K562 (cell line): ENCODE data around the gene SH3BP2. TPM values are rescaled to one million over a fixed set of nuclear protein-coding genes. Genes with fewer than 3 reads are reported as not detected.

Experiments used
- ATAC-seq: fragments of 200-7000 bp; cut with Tn5 transposase; 3 replicates; pipeline ENCODE4 v1.9.1; 2020; ENCODE audit warnings: moderate library complexity
- BruUV-seq: library from RNA; stranded (reverse); fragments of 400-500 nt; replicated peaks from 2 replicates; lab custom pipeline; 2021; lab: Mats Ljungman, UMichigan
- CTCF ChIA-PET: fragments of 300-600 bp; formaldehyde crosslinking; extraction: SDS; loops from one replicate; lab custom pipeline; 2021; ENCODE audit warnings: low intra/inter-chr PET ratio; lab: Yijun Ruan, JAX
- POLR2A ChIA-PET: fragments of 300-600, 350-650 bp; sonication (Branson Sonifier 250); formaldehyde crosslinking; extraction: SDS; loops from one replicate; lab custom pipeline; 2021; ENCODE audit warnings: antibody characterized with exemption, inconsistent platforms; lab: Yijun Ruan, JAX
- DNase-seq, 4 experiments: peaks; one replicate each; pipeline versions ENCODE4 v3.0.0 to v3.0.0-alpha.2; 2011 to 2018; ENCODE audit warnings: low spot score in 3 of 4, mixed read lengths in 3 of 4; ENCODE audit errors: extremely low read depth in 1 of 4
- FAIRE-seq: peaks from 2 replicates; lab custom pipeline; 2011; peaks lifted over from hg19 to GRCh38; lab: Jason Lieb, UNC
- H2AFZ ChIP-seq: 2 replicates; pipeline ENCODE4 v1.6.0; 2011; ENCODE audit warnings: low read depth, low read length, control low read depth, inconsistent platforms
- H3K27ac ChIP-seq: fragments of 200-600 bp; 3 replicates; pipeline ENCODE4 v1.8.0; 2011; ENCODE audit warnings: low read depth, mild to moderate bottlenecking, control low read depth, inconsistent platforms, low read length, moderate library complexity, mixed read lengths; ENCODE audit errors: extremely low read depth
- H3K27me3 ChIP-seq, 2 experiments: fragments of 300-600 bp in 1 of 2; 2 replicates in 1 of 2; 3 replicates in 1 of 2; pipeline versions ENCODE4 v1.6.0 to v1.8.0; 2011; ENCODE audit warnings: inconsistent platforms in 2 of 2, low read length in 2 of 2, mild to moderate bottlenecking in 1 of 2, mixed read lengths in 1 of 2, moderate library complexity in 1 of 2; ENCODE audit not compliant: control insufficient read depth in 2 of 2, insufficient read depth in 2 of 2
- H3K36me3 ChIP-seq: fragments of 300-600 bp; 3 replicates; pipeline ENCODE4 v1.8.0; 2011; ENCODE audit warnings: mild to moderate bottlenecking, low read length, inconsistent platforms; ENCODE audit not compliant: control insufficient read depth, insufficient read depth
- H3K4me1 ChIP-seq, 2 experiments: fragments of 200-600 bp in 1 of 2; replicated peaks in 1 of 2; 2 replicates in 1 of 2; 3 replicates in 1 of 2; pipeline versions ENCODE4 v1.5.1 to v1.8.0; 2011; ENCODE audit warnings: inconsistent platforms in 2 of 2, low read length in 2 of 2, mild to moderate bottlenecking in 1 of 2, mixed read lengths in 1 of 2, moderate library complexity in 1 of 2; ENCODE audit not compliant: control insufficient read depth in 2 of 2, insufficient read depth in 2 of 2
- H3K4me2 ChIP-seq: 2 replicates; pipeline ENCODE4 v1.6.1; 2011; ENCODE audit warnings: low read length, control low read depth, inconsistent platforms, mixed read lengths; ENCODE audit not compliant: insufficient read depth
- H3K4me3 ChIP-seq: fragments of 200-600 bp; sonication (generic), shearing (Covaris generic); 2 replicates; pipeline ENCODE4 v1.5.1; 2016; ENCODE audit warnings: control low read depth, inconsistent platforms
- H3K79me2 ChIP-seq: fragments of 200-600 bp; 3 replicates; pipeline ENCODE4 v1.8.0; 2011; ENCODE audit warnings: low read length, inconsistent platforms; ENCODE audit not compliant: control insufficient read depth, insufficient read depth
- H3K9ac ChIP-seq, 2 experiments: 2 replicates each; pipeline versions ENCODE4 v1.6.0 to v1.6.1; 2011; ENCODE audit warnings: low read depth in 2 of 2, low read length in 2 of 2, control low read depth in 1 of 2, inconsistent platforms in 1 of 2, mild to moderate bottlenecking in 1 of 2, mixed read lengths in 1 of 2; ENCODE audit not compliant: insufficient read depth in 1 of 2
- H3K9me1 ChIP-seq: one replicate; pipeline ENCODE4 v1.6.0; 2011; ENCODE audit warnings: inconsistent platforms, mild to moderate bottlenecking, low read length, moderate library complexity; ENCODE audit not compliant: control insufficient read depth, insufficient read depth
- H3K9me3 ChIP-seq: replicated peaks from 2 replicates; pipeline ENCODE4 v1.5.1; 2011; ENCODE audit warnings: low read depth, low read length, inconsistent platforms; ENCODE audit not compliant: control insufficient read depth, insufficient read depth
- H4K20me1 ChIP-seq: replicated peaks from 2 replicates; pipeline ENCODE4 v1.6.1; 2011; ENCODE audit warnings: low read length, inconsistent platforms, mixed read lengths; ENCODE audit not compliant: control insufficient read depth, insufficient read depth
- FOXJ3 ChIP-seq: sonication (generic); formaldehyde crosslinking; IDR thresholded peaks from 2 replicates; pipeline ENCODE4 v1.4.0; 2020; ENCODE audit warnings: mild to moderate bottlenecking, missing genetic modification reagents
- RB1 ChIP-seq: fragments of 450-650 bp; IDR thresholded peaks from 2 replicates; pipeline ENCODE4 v1.6.1; 2017; ENCODE audit warnings: low read depth, mild to moderate bottlenecking
- ZC3H4 ChIP-seq: sonication (generic); formaldehyde crosslinking; IDR thresholded peaks from 2 replicates; pipeline ENCODE4 v1.9.0; 2021; ENCODE audit warnings: missing genetic modification reagents, borderline replicate concordance
- ZNF224 ChIP-seq: sonication (generic); formaldehyde crosslinking; IDR thresholded peaks from 2 replicates; pipeline ENCODE4 v1.8.0; 2022; ENCODE audit warnings: mild to moderate bottlenecking, missing genetic modification reagents
- ZNF592 ChIP-seq: fragments of 450-650 bp; IDR thresholded peaks from 2 replicates; pipeline ENCODE4 v1.6.1; 2017; ENCODE audit warnings: antibody characterized with exemption, mild to moderate bottlenecking
- ZNF79 ChIP-seq: fragments of 250-450 bp; sonication (Bioruptor Pico); IDR thresholded peaks from 2 replicates; pipeline ENCODE4 v1.4.0; 2020; ENCODE audit warnings: low read depth, mild to moderate bottlenecking, moderate library complexity
- ZNF830 ChIP-seq: fragments of 250-450 bp; sonication (Bioruptor Pico); IDR thresholded peaks from 2 replicates; pipeline ENCODE4 v1.5.0; 2021; ENCODE audit warnings: mild to moderate bottlenecking
- WGBS: fragments of 100-300 bp; shearing (Covaris generic); methylation state at CpG from one replicate; pipeline ENCODE4 v1.1.6; 2016; ENCODE audit warnings: low coverage, mixed read lengths; ENCODE audit not compliant: insufficient coverage; ENCODE audit errors: missing lambda C conversion rate; 5-methylcytosine and 5-hydroxymethylcytosine counted together
- in situ Hi-C: fragments of 300-500 bp; cut with MboI; formaldehyde crosslinking; loops from 4 replicates; pipeline ENCODE4 v1.15.0; 2018; ENCODE audit warnings: inconsistent platforms, mixed read lengths
- intact Hi-C: fragments of 100-400 bp; cut with micrococcal nuclease; formaldehyde crosslinking; loops from 2 replicates; pipeline ENCODE4 v1.14.2; 2022
- polyA plus RNA-seq, 8 experiments: library from polyadenylated mRNA; depleted of rRNA in 4 of 8; stranded (reverse) in 5 of 8; unstranded in 3 of 8; fragments of >200 nt; fragmentation: Nextera tagmentation in 2 of 8; fragmentation: Illumina TruSeq in 1 of 8; extraction: Ambion mirVana in 2 of 8; extraction: Trizol in 1 of 8; gene quantifications; 2 replicates each; pipeline versions ENCODE4 v1.2.1 to v1.2.3, GENCODE V29; 2011 to 2014; ENCODE audit warnings: inconsistent platforms in 1 of 8, missing spikeins in 1 of 8
- total RNA-seq, 7 experiments: library from RNA; depleted of rRNA in 6 of 7; stranded (reverse); fragments of >200 nt in 6 of 7; fragmentation: Illumina TruSeq in 2 of 7; extraction: Trizol in 2 of 7; gene quantifications; 2 replicates each; pipeline versions ENCODE4 v1.2.1 to v1.2.3, GENCODE V29; 2011 to 2021; ENCODE audit warnings: low replicate concordance in 1 of 7

Gene SH3BP2
- total and polyA plus RNA-seq, 9 of the 15 experiments (the other 6 are each of a cell fraction or from before 2014, with no cell fraction given), result 0.34 to 16.0 (median 5.1) TPM

DNA sequence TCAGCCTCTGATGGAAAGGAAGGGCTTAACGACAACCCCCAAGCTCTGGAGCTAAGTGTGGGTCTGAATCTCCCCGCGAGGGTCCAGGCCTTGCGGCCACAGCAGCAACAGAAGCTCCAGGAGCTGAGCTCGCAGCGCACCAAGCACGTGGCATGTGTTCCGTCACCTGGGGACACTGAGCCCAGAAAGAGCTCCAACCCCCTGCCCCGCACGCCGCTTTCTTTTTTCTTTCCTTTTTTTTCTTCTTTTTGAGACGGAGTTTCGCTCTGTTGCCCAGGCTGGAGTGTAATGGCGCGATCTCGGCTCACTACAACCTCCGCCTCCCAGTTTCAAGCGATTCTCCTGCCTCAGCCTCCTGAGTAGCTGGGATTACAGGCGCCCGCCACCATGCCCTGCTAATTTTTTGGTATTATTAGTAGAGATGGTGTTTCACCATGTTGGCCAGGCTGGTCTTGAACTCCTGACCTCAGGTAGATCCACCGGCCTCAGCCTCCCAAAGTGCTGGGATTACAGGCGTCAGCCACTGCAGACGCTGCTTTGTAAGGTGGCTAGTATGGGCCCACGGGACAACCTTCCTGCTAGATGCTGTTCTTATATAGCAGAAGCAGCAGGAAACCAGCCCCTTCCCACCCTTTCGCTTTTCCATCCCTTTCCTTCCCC is 36.1 kb upstream of the SH3BP2 start:
- H3K36me3 ChIP-seq, result peaks cover 5% of the 10 kb centered on the region; the same call in 1 of the 3 replicates
- no peak for FAIRE-seq
- no peaks in the 10 kb centered on the region for H3K27me3 ChIP-seq
- H3K79me2 ChIP-seq, result peaks cover 26% of the 10 kb centered on the region
- H2AFZ ChIP-seq, result peak overlapping the region; percentile 100
- WGBS, result 56% methylated on average over 22 of the region's 25 CpGs
- H3K4me1 ChIP-seq, result peaks cover 20 to 33% of the 10 kb centered on the region in 2 experiments
- no TSS peak for BruUV-seq
- no peak for ATAC-seq
- no peak for DNase-seq
- intact Hi-C loops, result no loop called here
- CTCF ChIA-PET, result no interaction called here
- in situ Hi-C loops, result no loop called here
- H3K4me2 ChIP-seq, result peak overlapping the region; percentile 81
- peak overlapping the region; percentile 27 for H3K4me3 ChIP-seq
- peak overlapping the region; percentile 63 to 89 for H3K9ac ChIP-seq
- POLR2A ChIA-PET, result interaction anchor here (0.6 to 1.6 kb wide), 4 partner anchors 10 to 92 kb away, joined by 3 to 5 read pairs (median 3); no protein-coding TSS in a partner anchor
- peak overlapping the region; percentile 64; the same call in 2 of the 3 replicates for H3K27ac ChIP-seq
- H3K9me3 ChIP-seq, result no peaks in the 10 kb centered on the region
- no peaks in the 10 kb centered on the region for H4K20me1 ChIP-seq
- H3K9me1 ChIP-seq, result no peaks in the 10 kb centered on the region
- TF ChIP-seq ZNF79 (CRISPR knock-in tag), result no peak
- TF ChIP-seq ZNF224, result no peak
- no peak for TF ChIP-seq FOXJ3
- TF ChIP-seq ZNF592, result no peak
- peak; percentile 5; the same call in 1 of the 2 replicates for TF ChIP-seq RB1
- 0 out of 2 replicates have a peak, but pooled peaks have one; percentile 34 for TF ChIP-seq ZNF830
- TF ChIP-seq ZC3H4 (CRISPR knock-in tag), result no peak
